K562 (cell line): ENCODE measurements around the gene WDR83. TPM values are rescaled to one million over a fixed set of nuclear protein-coding genes. Genes with fewer than 3 reads are reported as not detected.

ENCODE experiments used
- CBFA2T2 ChIP-seq: fragments of 450-650 bp; conservative IDR thresholded peaks from 2 replicates; pipeline ENCODE4 v1.6.1; 2017; ENCODE audit warnings: mild to moderate bottlenecking
- ESRRA ChIP-seq: fragments of 450-650 bp; IDR thresholded peaks from 2 replicates; pipeline ENCODE4 v1.6.1; 2014; ENCODE audit warnings: low read depth, mild to moderate bottlenecking, moderate library complexity, borderline replicate concordance
- MTA2 ChIP-seq: fragments of 450-650 bp; IDR thresholded peaks from 2 replicates; pipeline ENCODE4 v1.6.1; 2016; ENCODE audit warnings: low read depth
- NCOR1 ChIP-seq: fragments of 450-650 bp; IDR thresholded peaks from 2 replicates; pipeline ENCODE4 v1.6.1; 2016; ENCODE audit warnings: mild to moderate bottlenecking, moderate library complexity
- RBM39 ChIP-seq: fragments of 200-400 bp; formaldehyde crosslinking; optimal IDR thresholded peaks from 2 replicates; pipeline ENCODE3; 2018; ENCODE audit warnings: low read depth, low read length
- TAF1 ChIP-seq: IDR thresholded peaks from 2 replicates; pipeline ENCODE4 v1.6.1; 2011; ENCODE audit warnings: mild to moderate bottlenecking, low read length, moderate library complexity; ENCODE audit not compliant: insufficient read depth, control insufficient read depth, severe bottlenecking; ENCODE audit errors: extremely low read depth
- ZBTB40 ChIP-seq, 2 experiments: fragments of 450-650 bp in 1 of 2; sonication (generic) in 1 of 2; formaldehyde crosslinking in 1 of 2; IDR thresholded peaks; 2 replicates each; pipeline versions ENCODE4 v1.7.1 to v1.9.0; 2016 to 2022; ENCODE audit warnings: inconsistent platforms in 1 of 2, mild to moderate bottlenecking in 1 of 2, missing genetic modification reagents in 1 of 2
- ZNF140 ChIP-seq: fragments of 250-450 bp; sonication (Bioruptor Pico); IDR thresholded peaks from 2 replicates; pipeline ENCODE4 v1.8.0; 2021; ENCODE audit warnings: moderate library complexity, mild to moderate bottlenecking, inconsistent platforms
- ZNF239 ChIP-seq: fragments of 250-450 bp; sonication (Bioruptor Pico); IDR thresholded peaks from 2 replicates; pipeline ENCODE4 v1.4.0; 2020; ENCODE audit warnings: mild to moderate bottlenecking
- ZNF3 ChIP-seq: fragments of 250-450 bp; sonication (Bioruptor Pico); IDR thresholded peaks from 2 replicates; pipeline ENCODE4 v1.5.0; 2021; ENCODE audit warnings: mild to moderate bottlenecking, moderate library complexity
- ZNF436 ChIP-seq: fragments of 250-450, 450-650 bp; sonication (Bioruptor Pico); formaldehyde crosslinking; IDR thresholded peaks from 2 replicates; pipeline ENCODE4 v1.7.0; 2020; ENCODE audit warnings: mild to moderate bottlenecking
- ZNF77 ChIP-seq: fragments of 250-450 bp; sonication (Bioruptor Pico); IDR thresholded peaks from 2 replicates; pipeline ENCODE4 v1.5.0; 2020
- polyA plus RNA-seq, 8 experiments: library from polyadenylated mRNA; depleted of rRNA in 4 of 8; stranded (reverse) in 5 of 8; unstranded in 3 of 8; fragments of >200 nt; fragmentation: Nextera tagmentation in 2 of 8; fragmentation: Illumina TruSeq in 1 of 8; extraction: Ambion mirVana in 2 of 8; extraction: Trizol in 1 of 8; gene quantifications; 2 replicates each; pipeline versions ENCODE4 v1.2.1 to v1.2.3, GENCODE V29; 2011 to 2014; ENCODE audit warnings: inconsistent platforms in 1 of 8, missing spikeins in 1 of 8
- total RNA-seq, 7 experiments: library from RNA; depleted of rRNA in 6 of 7; stranded (reverse); fragments of >200 nt in 6 of 7; fragmentation: Illumina TruSeq in 2 of 7; extraction: Trizol in 2 of 7; gene quantifications; 2 replicates each; pipeline versions ENCODE4 v1.2.1 to v1.2.3, GENCODE V29; 2011 to 2021; ENCODE audit warnings: low replicate concordance in 1 of 7
- TF ChIP-seq, protein P1 (sequence below): IDR thresholded peaks from 2 replicates; pipeline ENCODE4 v1.6.1; 2014; ENCODE audit warnings: antibody characterized with exemption
- TF ChIP-seq, protein P2 (sequence below): sonication (generic); formaldehyde crosslinking; IDR thresholded peaks from 2 replicates; pipeline ENCODE4 v1.8.0; 2022; ENCODE audit warnings: mild to moderate bottlenecking, missing genetic modification reagents, borderline replicate concordance

Gene WDR83
- total and polyA plus RNA-seq, 9 of the 15 experiments (the other 6 are each of a cell fraction or from before 2014, with no cell fraction given) = 0.52 to 21.3 (median 4.2) TPM

- TF ChIP-seq ZBTB40 (IDR thresholded peaks at IDR 0.05) = no peak
- no peak for TF ChIP-seq ZBTB40 (CRISPR knock-in tag; IDR thresholded peaks at IDR 0.05)
- TF ChIP-seq TAF1 = no peak
- no peak for TF ChIP-seq ZNF436
- no peak for TF ChIP-seq RBM39
- no peak for TF ChIP-seq ZNF140
- TF ChIP-seq NCOR1 = no peak
- no peak for TF ChIP-seq ZNF239 (CRISPR knock-in tag)
- TF ChIP-seq ZNF77 (CRISPR knock-in tag) = no peak
- TF ChIP-seq ZNF3 (CRISPR knock-in tag) = no peak
- TF ChIP-seq, protein P1, sequence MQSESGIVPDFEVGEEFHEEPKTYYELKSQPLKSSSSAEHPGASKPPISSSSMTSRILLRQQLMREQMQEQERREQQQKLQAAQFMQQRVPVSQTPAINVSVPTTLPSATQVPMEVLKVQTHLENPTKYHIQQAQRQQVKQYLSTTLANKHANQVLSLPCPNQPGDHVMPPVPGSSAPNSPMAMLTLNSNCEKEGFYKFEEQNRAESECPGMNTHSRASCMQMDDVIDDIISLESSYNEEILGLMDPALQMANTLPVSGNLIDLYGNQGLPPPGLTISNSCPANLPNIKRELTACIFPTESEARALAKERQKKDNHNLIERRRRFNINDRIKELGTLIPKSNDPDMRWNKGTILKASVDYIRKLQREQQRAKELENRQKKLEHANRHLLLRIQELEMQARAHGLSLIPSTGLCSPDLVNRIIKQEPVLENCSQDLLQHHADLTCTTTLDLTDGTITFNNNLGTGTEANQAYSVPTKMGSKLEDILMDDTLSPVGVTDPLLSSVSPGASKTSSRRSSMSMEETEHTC = 0 out of 2 replicates have a peak, but pooled peaks have one; percentile 14
- TF ChIP-seq, protein P2, sequence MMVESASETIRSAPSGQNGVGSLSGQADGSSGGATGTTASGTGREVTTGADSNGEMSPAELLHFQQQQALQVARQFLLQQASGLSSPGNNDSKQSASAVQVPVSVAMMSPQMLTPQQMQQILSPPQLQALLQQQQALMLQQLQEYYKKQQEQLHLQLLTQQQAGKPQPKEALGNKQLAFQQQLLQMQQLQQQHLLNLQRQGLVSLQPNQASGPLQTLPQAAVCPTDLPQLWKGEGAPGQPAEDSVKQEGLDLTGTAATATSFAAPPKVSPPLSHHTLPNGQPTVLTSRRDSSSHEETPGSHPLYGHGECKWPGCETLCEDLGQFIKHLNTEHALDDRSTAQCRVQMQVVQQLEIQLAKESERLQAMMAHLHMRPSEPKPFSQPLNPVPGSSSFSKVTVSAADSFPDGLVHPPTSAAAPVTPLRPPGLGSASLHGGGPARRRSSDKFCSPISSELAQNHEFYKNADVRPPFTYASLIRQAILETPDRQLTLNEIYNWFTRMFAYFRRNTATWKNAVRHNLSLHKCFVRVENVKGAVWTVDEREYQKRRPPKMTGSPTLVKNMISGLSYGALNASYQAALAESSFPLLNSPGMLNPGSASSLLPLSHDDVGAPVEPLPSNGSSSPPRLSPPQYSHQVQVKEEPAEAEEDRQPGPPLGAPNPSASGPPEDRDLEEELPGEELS (CRISPR knock-in tag) = peak; percentile 67; the same call in 1 of the 2 replicates
- TF ChIP-seq CBFA2T2 = no peak
- no peak for TF ChIP-seq MTA2
- peak; percentile 81; the same call in 1 of the 2 replicates for TF ChIP-seq ESRRA
These were observed 26.6 kb upstream of the WDR83 start (continued) for GRCh38 chr19:12639901-12640613.
